ENCODE results near the gene FCHO2.

- TF ChIP-seq, protein P1, sequence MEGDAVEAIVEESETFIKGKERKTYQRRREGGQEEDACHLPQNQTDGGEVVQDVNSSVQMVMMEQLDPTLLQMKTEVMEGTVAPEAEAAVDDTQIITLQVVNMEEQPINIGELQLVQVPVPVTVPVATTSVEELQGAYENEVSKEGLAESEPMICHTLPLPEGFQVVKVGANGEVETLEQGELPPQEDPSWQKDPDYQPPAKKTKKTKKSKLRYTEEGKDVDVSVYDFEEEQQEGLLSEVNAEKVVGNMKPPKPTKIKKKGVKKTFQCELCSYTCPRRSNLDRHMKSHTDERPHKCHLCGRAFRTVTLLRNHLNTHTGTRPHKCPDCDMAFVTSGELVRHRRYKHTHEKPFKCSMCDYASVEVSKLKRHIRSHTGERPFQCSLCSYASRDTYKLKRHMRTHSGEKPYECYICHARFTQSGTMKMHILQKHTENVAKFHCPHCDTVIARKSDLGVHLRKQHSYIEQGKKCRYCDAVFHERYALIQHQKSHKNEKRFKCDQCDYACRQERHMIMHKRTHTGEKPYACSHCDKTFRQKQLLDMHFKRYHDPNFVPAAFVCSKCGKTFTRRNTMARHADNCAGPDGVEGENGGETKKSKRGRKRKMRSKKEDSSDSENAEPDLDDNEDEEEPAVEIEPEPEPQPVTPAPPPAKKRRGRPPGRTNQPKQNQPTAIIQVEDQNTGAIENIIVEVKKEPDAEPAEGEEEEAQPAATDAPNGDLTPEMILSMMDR (IDR thresholded peaks at IDR 0.05): no peak
- TF ChIP-seq POLR2A (IDR thresholded peaks at IDR 0.05): no peak
Observed at GRCh38 chr5:73032635-73033034, 76.8 kb downstream of the FCHO2 start.

Measured in thyroid gland (tissue), 4 donors.